Tibial nerve (tissue), 4 donors: Measurements from ENCODE around the gene KLHL22.

Experiments used
- CTCF ChIP-seq, 5 experiments: fragments of 200-600 bp in 3 of 5; fragments of 450-650 bp in 2 of 5; sonication (generic) in 3 of 5; IDR thresholded peaks; one replicate each; pipeline ENCODE4 v1.5.1; 2016 to 2019; ENCODE audit warnings: antibody characterized with exemption in 5 of 5, mild to moderate bottlenecking in 3 of 5, moderate library complexity in 2 of 5
- EP300 ChIP-seq, 2 donors: sonication (generic); formaldehyde crosslinking; IDR thresholded peaks; one replicate each; pipeline ENCODE4 v1.6.1; 2017; ENCODE audit warnings: antibody characterized with exemption in 2 of 2, mild to moderate bottlenecking in 1 of 2
- POLR2A ChIP-seq, 2 donors: fragments of 450-650 bp; IDR thresholded peaks; one replicate each; pipeline ENCODE4 v1.6.1; 2017; ENCODE audit warnings: antibody characterized with exemption in 2 of 2, mild to moderate bottlenecking in 2 of 2, moderate library complexity in 2 of 2

- TF ChIP-seq CTCF (IDR thresholded peaks at IDR 0.05), result no peak
- TF ChIP-seq EP300 (IDR thresholded peaks at IDR 0.05), result no peak
- no peak for TF ChIP-seq POLR2A (IDR thresholded peaks at IDR 0.05)
Observed at GRCh38 chr22:20432244-20432686, 63.3 kb downstream of the KLHL22 start.
